Measurements from ENCODE around the gene VSTM5. TPM values are rescaled to one million over a fixed set of nuclear protein-coding genes. Genes with fewer than 3 reads are reported as not detected.
"Not testable (repeated sequence)": the region's sequence is repeated elsewhere in the genome, so short reads cannot be mapped to it uniquely, and the experiment has no call there.

VSTM5 gene
- total and polyA plus RNA-seq, 2 experiments from 2014 or later = 0.17 to 0.97 TPM

- H3K27ac ChIP-seq = no peak overlapping the region
- no peak overlapping the region for H3K4me3 ChIP-seq
- no peak overlapping the region for H3K4me2 ChIP-seq
- H4K20me1 ChIP-seq (ENCODE audit: insufficient read depth, poor library complexity, severe bottlenecking) = no peaks in the 10 kb centered on the region
- TF ChIP-seq EZH2 (IDR thresholded peaks at IDR 0.05; ENCODE audit: borderline replicate concordance) (no peak), EZH2phosphoT487 (IDR thresholded peaks at IDR 0.05; ENCODE audit: low read depth, severe bottlenecking, unreplicated experiment) (no peak), CTCF (IDR thresholded peaks at IDR 0.05; ENCODE audit: poor library complexity) (no peak)
- H3K9me3 ChIP-seq (ENCODE audit: low read depth) = no peaks in the 10 kb centered on the region
- 92% methylated on average over 3 of the region's 3 CpGs for WGBS (ENCODE audit: low lambda C conversion rate, missing lambda C conversion rate)
- H3K9me2 ChIP-seq (replicated peaks; ENCODE audit: insufficient read depth) = no peaks in the 10 kb centered on the region
- no peak overlapping the region for H2AFZ ChIP-seq
- no peak for DNase-seq (ENCODE audit: low spot score)
- H3K36me3 ChIP-seq (replicated peaks; ENCODE audit: insufficient read depth, low read depth) = no peaks in the 10 kb centered on the region
- no peaks in the 10 kb centered on the region for H3K27me3 ChIP-seq
- no peaks in the 10 kb centered on the region for H3K4me1 ChIP-seq (ENCODE audit: insufficient read depth)
- no peaks in the 10 kb centered on the region for H3K79me2 ChIP-seq
Observed at GRCh38 chr11:93870616-93871015, 20.2 kb upstream of the VSTM5 start.

- H3K4me1 ChIP-seq (ENCODE audit: insufficient read depth) = no peaks in the 10 kb centered on the region
- no peaks in the 10 kb centered on the region for H3K36me3 ChIP-seq (replicated peaks; ENCODE audit: insufficient read depth, low read depth)
- H3K9me2 ChIP-seq (replicated peaks; ENCODE audit: insufficient read depth) = no peaks in the 10 kb centered on the region
- no peaks in the 10 kb centered on the region for H3K9me3 ChIP-seq (ENCODE audit: low read depth)
- no peak for DNase-seq (ENCODE audit: low spot score)
- no peak for TF ChIP-seq EZH2phosphoT487 (IDR thresholded peaks at IDR 0.05; ENCODE audit: low read depth, severe bottlenecking, unreplicated experiment)
- WGBS (ENCODE audit: low lambda C conversion rate, missing lambda C conversion rate) = 88% methylated on average over 7 of the region's 7 CpGs
- no peak overlapping the region for H2AFZ ChIP-seq
- no peaks in the 10 kb centered on the region for H4K20me1 ChIP-seq (ENCODE audit: insufficient read depth, poor library complexity, severe bottlenecking)
- no peak overlapping the region for H3K4me3 ChIP-seq
- H3K27me3 ChIP-seq = no peaks in the 10 kb centered on the region
- H3K79me2 ChIP-seq = no peaks in the 10 kb centered on the region
- no peak overlapping the region for H3K27ac ChIP-seq
- H3K4me2 ChIP-seq = no peak overlapping the region
Observed at GRCh38 chr11:93869830-93870229, 19.4 kb upstream of the VSTM5 start.

- H2AFZ ChIP-seq; H4K20me1 ChIP-seq (ENCODE audit: insufficient read depth, poor library complexity, severe bottlenecking); H3K4me1 ChIP-seq (ENCODE audit: insufficient read depth); H3K79me2 ChIP-seq; DNase-seq (ENCODE audit: low spot score); H3K27ac ChIP-seq; H3K36me3 ChIP-seq (replicated peaks; ENCODE audit: insufficient read depth, low read depth); H3K4me2 ChIP-seq; H3K4me3 ChIP-seq; H3K27me3 ChIP-seq; H3K9me2 ChIP-seq (replicated peaks; ENCODE audit: insufficient read depth); H3K9me3 ChIP-seq (ENCODE audit: low read depth): not testable (repeated sequence)
- 84% methylated on average over 2 of the region's 2 CpGs for WGBS (ENCODE audit: low lambda C conversion rate, missing lambda C conversion rate)
Observed at GRCh38 chr11:93868404-93868803, 18.0 kb upstream of the VSTM5 start.

GRCh38 chr11:93861808-93862207, 11.4 kb upstream of the VSTM5 start:
- H3K36me3 ChIP-seq (replicated peaks; ENCODE audit: insufficient read depth, low read depth) = no peaks in the 10 kb centered on the region
- H2AFZ ChIP-seq = no peak overlapping the region
- DNase-seq (ENCODE audit: low spot score) = no peak
- H4K20me1 ChIP-seq (ENCODE audit: insufficient read depth, poor library complexity, severe bottlenecking) = no peaks in the 10 kb centered on the region
- no peak overlapping the region for H3K27ac ChIP-seq
- no peaks in the 10 kb centered on the region for H3K9me2 ChIP-seq (replicated peaks; ENCODE audit: insufficient read depth)
- H3K4me3 ChIP-seq = no peak overlapping the region
- H3K27me3 ChIP-seq = no peaks in the 10 kb centered on the region
- TF ChIP-seq EZH2phosphoT487 (IDR thresholded peaks at IDR 0.05; ENCODE audit: low read depth, severe bottlenecking, unreplicated experiment) = no peak
- TF ChIP-seq CTCF (IDR thresholded peaks at IDR 0.05; ENCODE audit: poor library complexity) = no peak
- no peak for TF ChIP-seq EZH2 (IDR thresholded peaks at IDR 0.05; ENCODE audit: borderline replicate concordance)
- H3K4me2 ChIP-seq = no peak overlapping the region
- no peaks in the 10 kb centered on the region for H3K9me3 ChIP-seq (ENCODE audit: low read depth)
- H3K79me2 ChIP-seq = no peaks in the 10 kb centered on the region
- no peaks in the 10 kb centered on the region for H3K4me1 ChIP-seq (ENCODE audit: insufficient read depth)
- WGBS (ENCODE audit: low lambda C conversion rate, missing lambda C conversion rate) = 60% methylated on average over 4 of the region's 4 CpGs

Data from hepatocyte (in vitro differentiated cells).